Measurements from ENCODE around the gene TEX53.

Gene TEX53

GRCh38 chr9:114652776-114653555, 4.6 kb downstream of the TEX53 start:
- FAIRE-seq (no peak), DNase-seq (ENCODE audit: extremely low spot score, insufficient read length, low read depth) (no peak)

GRCh38 chr9:114643896-114644295, 13.7 kb downstream of the TEX53 start:
- no peak for FAIRE-seq
- no peak for DNase-seq (ENCODE audit: extremely low spot score, insufficient read length, low read depth)

- DNase-seq (ENCODE audit: extremely low spot score, insufficient read length, low read depth) (no peak), FAIRE-seq (no peak)
These were observed 14.6 kb downstream of the TEX53 start for GRCh38 chr9:114643001-114643400.

- FAIRE-seq, result no peak
- DNase-seq (ENCODE audit: extremely low spot score, insufficient read length, low read depth), result no peak
These were observed 15.6 kb downstream of the TEX53 start for GRCh38 chr9:114641967-114642366.

- FAIRE-seq (no peak), DNase-seq (ENCODE audit: extremely low spot score, insufficient read length, low read depth) (no peak)
These were observed 19.2 kb downstream of the TEX53 start for GRCh38 chr9:114638404-114638803.

- FAIRE-seq, result no peak
- no peak for DNase-seq (ENCODE audit: extremely low spot score, insufficient read length, low read depth)
These were observed 23.2 kb downstream of the TEX53 start for GRCh38 chr9:114634387-114634786.

- FAIRE-seq (no peak), DNase-seq (ENCODE audit: extremely low spot score, insufficient read length, low read depth) (no peak)
These were observed 24.0 kb downstream of the TEX53 start for GRCh38 chr9:114633438-114634089.

- no peak for FAIRE-seq
These were observed 26.4 kb downstream of the TEX53 start for GRCh38 chr9:114631166-114631565.

GRCh38 chr9:114629563-114630090, 28.0 kb downstream of the TEX53 start:
- FAIRE-seq, result no peak
- no peak for DNase-seq (ENCODE audit: extremely low spot score, insufficient read length, low read depth)

More at GRCh38 chr9:114631166-114631565, 26.4 kb downstream of the TEX53 start:
- DNase-seq (ENCODE audit: extremely low spot score, insufficient read length, low read depth), result no peak

- FAIRE-seq, result no peak
- DNase-seq (ENCODE audit: extremely low spot score, insufficient read length, low read depth), result no peak
These were observed 30.1 kb downstream of the TEX53 start for GRCh38 chr9:114627553-114627952.

- FAIRE-seq (no peak), DNase-seq (ENCODE audit: extremely low spot score, insufficient read length, low read depth) (no peak)
These were observed 31.1 kb downstream of the TEX53 start for GRCh38 chr9:114626415-114627020.

- DNase-seq (ENCODE audit: extremely low spot score, insufficient read length, low read depth) (no peak), FAIRE-seq (no peak)
These were observed 32.9 kb downstream of the TEX53 start for GRCh38 chr9:114624677-114625076.

GRCh38 chr9:114621975-114622609, 35.5 kb downstream of the TEX53 start:
- no peak for FAIRE-seq
- no peak for DNase-seq (ENCODE audit: extremely low spot score, insufficient read length, low read depth)

- FAIRE-seq (no peak), DNase-seq (ENCODE audit: extremely low spot score, insufficient read length, low read depth) (no peak)
These were observed 36.0 kb downstream of the TEX53 start for GRCh38 chr9:114621561-114621960.

GRCh38 chr9:114619191-114619761, 38.3 kb downstream of the TEX53 start:
- DNase-seq (ENCODE audit: extremely low spot score, insufficient read length, low read depth) (no peak), FAIRE-seq (peak; percentile 87)

- no peak for DNase-seq (ENCODE audit: extremely low spot score, insufficient read length, low read depth)
- FAIRE-seq, result peak; percentile 74
These were observed 40.7 kb downstream of the TEX53 start for GRCh38 chr9:114616684-114617520.

- no peak for FAIRE-seq
- DNase-seq (ENCODE audit: extremely low spot score, insufficient read length, low read depth), result no peak
These were observed 43.2 kb downstream of the TEX53 start for GRCh38 chr9:114614373-114614772.

- FAIRE-seq (no peak), DNase-seq (ENCODE audit: extremely low spot score, insufficient read length, low read depth) (no peak)
These were observed 43.7 kb downstream of the TEX53 start for GRCh38 chr9:114613919-114614318.

- DNase-seq (ENCODE audit: extremely low spot score, insufficient read length, low read depth) (no peak), FAIRE-seq (no peak)
These were observed 44.5 kb downstream of the TEX53 start for GRCh38 chr9:114613087-114613486.

All from GM18507 (cell line).